Activated CD4-positive, alpha-beta T cell treated with anti-CD3 and anti-CD28 coated beads, Interleukin-2, Interleukin-4, amounts not matched to agents 100 ng/mL and 50 ng/mL, durations not matched to agents 16 hours and 8 hours (primary cell): ENCODE measurements around the gene ARHGAP25.

ENCODE experiments used
- DNase-seq: peaks from one replicate; pipeline ENCODE4 v3.0.0-alpha.2; 2020; ENCODE audit warnings: low spot score

ARHGAP25 gene

DNA sequence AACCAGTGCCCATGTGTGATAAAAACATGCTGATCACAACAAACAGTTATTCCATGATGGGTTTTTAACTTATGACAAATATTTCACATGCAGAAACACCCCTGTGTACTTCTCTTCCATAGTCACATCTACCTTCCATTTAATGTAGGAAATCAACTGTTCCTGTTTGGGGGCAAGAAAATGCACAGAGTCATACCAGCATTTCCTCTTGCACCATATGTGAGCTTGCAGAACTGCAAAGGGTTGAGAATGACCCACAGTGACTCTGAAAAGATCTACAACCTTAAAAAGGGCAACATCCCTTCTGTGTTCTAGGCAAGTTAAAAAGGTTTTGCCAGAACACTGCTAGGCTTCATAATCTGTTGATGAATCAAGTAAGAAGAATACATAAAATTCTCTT is 126.7 kb downstream of the ARHGAP25 start:
- no peak for DNase-seq

DNA sequence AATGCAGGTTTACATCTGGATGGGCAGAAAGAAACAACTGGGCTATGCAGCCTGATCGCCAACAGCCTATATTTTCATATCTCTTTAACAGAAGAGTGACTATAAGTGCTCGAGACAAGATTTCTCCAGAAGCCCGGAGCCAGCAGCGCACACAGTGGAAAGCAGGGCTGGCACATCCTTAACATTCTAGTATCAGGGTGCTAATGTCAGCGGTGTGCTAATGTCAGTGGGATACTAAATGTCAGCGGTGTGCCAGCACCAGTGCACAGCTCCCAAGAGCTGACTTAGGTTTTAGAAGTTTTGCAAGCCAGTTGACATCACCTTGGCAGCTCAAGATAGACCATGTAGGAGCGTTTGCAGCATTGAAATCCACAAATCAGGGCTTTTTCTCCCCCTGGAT is 128.3 kb downstream of the ARHGAP25 start:
- no peak for DNase-seq

DNA sequence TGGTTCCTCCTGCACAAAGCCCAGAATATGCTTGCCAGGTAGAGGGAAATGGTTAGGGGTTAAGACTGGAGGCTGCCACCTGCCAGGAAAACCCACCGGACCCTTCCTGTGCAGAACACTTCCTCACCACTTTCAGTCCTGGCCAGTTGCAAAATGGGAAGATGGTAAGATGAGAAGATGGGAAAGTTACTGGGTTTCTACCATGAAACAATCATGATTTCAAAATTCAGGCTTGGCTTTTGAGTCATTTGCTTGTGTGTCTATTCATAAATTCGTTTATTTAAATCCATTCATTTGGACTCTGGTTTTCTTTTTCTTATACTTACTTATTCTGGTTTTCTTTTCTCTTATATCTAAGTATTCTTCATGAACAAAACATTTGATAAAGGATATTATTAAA is 129.4 kb downstream of the ARHGAP25 start:
- no peak for DNase-seq

DNA sequence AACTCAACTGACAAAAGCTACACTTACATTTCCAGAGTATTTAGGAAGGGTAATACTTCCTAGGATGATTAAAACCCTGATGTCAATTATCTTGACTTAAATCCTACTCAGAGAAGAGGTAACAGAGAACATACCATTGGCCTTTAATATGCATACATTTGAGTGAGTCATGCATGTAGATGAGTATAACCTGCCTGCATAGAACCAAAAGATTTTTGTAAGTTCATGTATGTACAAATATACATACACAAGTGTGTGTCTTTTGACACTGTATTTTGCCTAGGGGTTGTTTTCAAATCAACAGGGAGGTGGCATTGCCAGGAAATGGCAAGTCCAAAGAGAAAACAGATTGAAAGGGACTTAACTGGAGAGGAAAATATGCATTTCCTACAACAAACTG is 130.5 kb downstream of the ARHGAP25 start:
- no peak for DNase-seq

DNA sequence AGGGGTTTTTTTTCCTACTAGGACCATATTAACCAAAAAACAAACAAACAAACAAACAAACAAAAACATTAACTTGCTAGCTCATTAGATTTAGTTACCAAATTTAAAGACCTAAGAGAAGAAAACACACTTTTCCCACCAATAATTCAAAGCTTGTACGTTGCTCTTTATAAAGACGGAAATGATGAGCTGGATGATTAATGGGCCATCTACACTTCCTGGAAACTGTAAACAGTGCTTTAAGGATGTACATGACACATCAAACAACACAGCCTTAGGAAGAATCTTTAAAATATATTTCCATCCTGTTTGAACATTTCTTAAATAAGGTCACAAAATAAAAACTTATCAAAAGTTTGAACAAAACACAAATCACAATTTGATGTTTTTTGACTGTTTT is 135.6 kb downstream of the ARHGAP25 start:
- DNase-seq, result no peak

DNA sequence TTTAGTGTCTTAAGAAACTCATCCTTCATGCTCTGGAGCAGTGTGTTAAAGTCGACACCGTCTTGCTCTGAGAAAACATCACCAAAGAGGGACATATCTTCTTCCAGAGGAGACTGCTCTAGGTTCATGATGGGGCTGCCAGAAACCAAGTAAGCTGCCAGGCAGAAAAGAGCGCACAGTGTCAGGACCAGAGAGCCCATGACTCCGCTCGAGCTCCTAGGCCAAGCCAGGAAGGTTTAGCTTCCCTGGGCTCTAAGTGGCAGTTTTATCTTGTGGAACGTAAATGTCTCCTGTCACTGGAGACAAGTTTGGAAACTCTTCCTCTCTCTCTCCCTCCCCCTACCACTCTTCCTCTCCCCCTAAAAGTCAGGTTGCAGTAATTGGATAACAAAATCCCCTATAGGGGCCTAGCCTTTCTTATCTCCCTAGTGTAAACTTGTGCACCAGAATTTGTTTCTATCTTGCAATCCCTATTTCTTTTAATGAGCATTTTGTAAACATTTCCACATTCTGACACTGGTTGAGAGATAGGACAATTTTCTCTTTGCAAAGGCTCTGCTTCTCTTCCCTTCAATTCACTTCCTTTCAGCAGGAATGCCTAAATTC is 136.7 kb downstream of the ARHGAP25 start, which contains the start of gene BMP10:
TSS of gene BMP10 (minus strand) at position 239 of the 606 bp plus-strand sequence. CDS start at position 200, 39 bp downstream.
- DNase-seq, result no peak
